GM21447 (cell line): ENCODE data around the gene ATF5.

Experiments
- ATAC-seq: cut with Tn5 transposase; IDR thresholded peaks from one replicate; pipeline ENCODE4 v1.9.1; 2021; ENCODE audit not compliant: unreplicated experiment

Gene ATF5

DNA sequence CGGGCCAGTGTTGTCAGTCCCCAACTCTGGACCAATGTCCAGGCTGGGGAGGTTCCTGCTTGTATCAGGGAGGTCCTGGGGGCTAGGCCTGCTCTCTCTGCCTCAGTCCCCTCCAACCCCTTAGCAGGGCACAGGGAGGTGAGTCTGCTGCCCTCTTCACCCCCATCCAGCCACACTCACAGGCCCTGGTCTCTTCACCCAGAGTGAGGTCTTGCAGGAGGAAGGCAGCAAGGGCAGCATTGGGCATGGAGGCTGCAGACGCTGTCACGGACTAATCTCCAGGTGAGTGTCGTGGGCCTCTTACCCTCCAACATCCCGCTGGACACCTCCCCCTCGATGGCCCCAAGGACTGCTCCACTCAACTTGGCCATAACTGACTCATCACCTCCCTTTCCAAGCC, 43.8 kb downstream of the ATF5 start:
- ATAC-seq = no peak

DNA sequence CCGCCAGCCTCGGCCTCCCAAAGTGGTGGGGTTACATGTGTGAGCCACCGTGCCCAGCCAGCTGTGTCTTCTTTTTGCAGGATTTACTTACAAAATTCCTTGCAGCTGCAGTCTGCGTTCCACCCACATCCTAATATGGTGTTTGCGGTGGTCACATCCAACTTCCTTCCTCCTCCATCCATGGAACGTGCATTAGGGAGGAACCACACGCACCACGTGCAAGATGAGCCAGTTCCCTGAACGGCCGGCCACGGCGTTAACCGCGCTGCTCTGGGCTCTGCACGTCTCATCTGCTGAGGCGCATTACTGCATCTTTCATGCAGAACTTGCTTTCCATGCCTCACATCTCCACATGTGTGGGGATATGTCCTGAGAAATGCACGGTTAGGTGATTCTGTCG, 45.0 kb downstream of the ATF5 start:
- no peak for ATAC-seq

DNA sequence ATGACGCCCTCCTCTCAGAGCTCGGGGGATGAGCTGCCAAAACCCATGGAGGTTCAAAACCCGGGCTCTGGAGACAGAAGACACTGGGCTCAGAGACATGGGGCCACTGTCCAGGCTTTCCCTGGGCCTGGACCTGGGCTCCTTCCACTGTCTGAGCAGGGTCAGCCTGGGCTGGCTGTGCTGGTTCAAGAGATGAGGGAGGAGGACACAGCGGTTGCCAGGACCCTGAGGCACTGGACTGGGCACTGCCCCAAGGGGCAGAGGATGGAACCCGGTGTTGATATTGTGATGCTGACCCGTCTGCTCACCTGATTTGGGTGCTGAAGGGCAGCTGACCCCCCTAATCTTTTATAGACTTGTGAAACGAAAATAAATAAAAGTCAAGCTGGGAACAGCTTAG, 46.0 kb downstream of the ATF5 start:
- no peak for ATAC-seq

DNA sequence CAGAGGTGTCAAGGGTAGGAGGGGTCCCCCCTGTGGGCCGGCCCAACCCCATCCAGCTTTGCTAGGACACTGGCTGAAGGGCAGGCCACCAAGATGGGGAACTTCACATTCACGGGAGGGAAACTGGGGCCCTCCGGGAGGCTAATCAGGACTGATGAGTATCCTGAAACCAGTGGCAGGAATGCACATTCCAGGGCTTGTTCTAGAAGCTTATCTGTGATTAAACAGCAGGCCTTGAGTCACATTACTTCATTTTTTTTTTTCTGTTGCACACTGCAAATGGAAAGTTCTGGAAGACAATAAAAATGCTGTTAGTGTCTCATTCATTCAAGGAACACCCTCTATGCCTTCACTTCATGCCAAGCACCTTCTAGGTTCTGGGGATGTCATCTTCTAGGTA, 47.5 kb downstream of the ATF5 start:
- no peak for ATAC-seq

DNA sequence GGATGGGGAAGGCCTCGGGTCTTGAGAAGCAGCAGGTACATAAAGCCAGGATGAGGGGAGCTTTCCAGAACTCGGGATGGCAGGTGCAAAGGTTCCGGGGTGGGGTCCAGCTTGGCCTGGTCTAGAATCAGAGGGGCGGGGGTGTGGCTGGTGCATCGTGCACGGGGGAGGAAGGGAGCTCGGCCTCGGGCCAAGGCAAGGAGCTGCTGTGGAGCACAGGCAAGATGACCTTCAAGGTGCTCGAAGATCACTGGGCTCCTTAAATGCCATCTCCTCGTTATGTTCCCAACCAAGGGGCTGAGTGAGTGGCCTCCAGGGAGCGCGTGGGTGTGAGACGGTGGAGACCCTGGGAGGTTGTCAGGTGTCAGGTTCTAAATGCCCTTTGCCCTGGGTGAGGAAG, 48.1 kb downstream of the ATF5 start:
- no peak for ATAC-seq

DNA sequence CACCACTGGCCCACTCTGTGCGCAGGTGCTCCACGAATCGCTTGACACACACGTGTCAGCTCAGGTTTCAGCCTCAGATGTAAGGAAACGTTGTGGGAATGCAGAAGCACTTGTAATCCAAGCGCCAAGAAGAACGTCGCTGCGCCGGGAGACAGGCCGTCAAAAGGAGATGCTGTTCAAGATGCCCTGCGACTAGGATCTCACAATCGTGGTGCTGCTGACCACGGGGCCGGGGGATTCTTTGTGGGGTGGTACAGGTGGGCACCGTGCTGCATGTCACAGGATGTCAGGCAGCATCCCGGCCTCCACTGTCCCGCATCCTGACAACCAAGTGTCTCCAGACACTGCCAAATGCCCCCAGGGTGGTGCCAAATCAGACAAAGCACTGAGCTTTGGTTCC, 48.9 kb downstream of the ATF5 start:
- no peak for ATAC-seq

DNA sequence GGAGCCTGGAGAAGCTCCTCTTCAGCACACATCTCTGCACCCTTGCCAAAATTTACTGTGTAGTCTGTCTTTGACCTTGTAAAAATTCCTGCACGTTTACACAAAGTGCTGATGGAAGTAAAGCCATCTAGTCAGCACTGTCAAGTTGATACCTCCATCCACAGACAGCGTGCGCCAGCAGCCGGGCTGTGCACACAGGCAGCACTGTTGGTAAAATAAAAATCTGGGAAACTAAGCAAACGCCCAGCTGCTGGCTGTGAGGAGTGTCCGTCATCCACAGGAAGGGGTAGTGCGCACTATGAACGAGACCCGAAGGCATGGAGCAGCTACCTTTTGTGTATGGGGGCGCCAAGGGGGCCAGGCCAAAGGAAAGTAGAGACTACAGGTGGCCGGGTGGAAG, 49.3 kb downstream of the ATF5 start:
- ATAC-seq = no peak

DNA sequence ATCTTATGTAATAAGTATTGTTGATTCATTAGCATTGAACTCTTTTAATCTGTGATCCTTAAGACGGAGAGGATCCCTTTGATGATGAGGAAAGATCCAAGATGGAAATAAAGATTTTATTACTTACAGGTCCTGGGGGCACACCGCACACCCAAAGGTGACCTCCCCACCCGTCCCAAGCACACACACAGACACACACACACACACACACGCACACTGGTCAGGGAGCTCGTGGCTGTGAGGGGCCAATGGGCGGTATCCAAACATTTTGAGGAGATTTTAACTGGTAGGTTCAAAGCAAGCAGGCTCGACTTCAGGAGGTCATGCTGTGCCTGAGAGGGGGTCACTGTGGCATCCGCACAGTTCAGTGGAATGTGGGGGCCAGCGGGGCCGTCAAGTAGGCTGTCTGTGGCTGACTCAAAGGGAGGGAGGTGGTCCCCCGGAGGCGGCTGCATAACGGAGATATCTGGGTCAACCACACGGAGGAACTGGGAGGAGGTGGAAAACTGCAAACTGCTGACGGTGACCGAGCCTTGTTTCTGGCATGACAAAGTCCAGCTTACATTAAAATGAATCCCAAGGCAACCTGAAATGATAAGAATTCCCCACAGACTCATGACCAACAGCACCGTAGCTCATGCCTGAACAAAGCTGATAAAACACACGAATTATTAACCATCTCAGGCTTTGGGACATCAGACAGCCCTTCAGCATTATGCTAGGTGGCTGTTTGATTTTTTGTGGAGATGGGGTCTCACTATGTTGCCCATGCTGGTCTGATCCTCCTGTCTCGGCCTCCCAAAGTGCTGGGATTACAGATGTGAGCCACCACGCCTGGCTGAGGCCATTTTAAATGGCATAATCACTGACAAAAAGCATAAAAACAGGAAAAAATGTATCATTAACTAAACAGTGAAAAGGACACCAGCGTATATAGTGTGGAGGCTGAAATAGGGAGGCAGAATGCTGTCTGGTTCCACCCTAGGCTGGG, 52.9 kb downstream of the ATF5 start:
- no peak for ATAC-seq
